C4-2B (cell line): ENCODE measurements around the gene TCHHL1.

Experiments used
- ZFX ChIP-seq: fragments of 450-650 bp; IDR thresholded peaks from 2 replicates; pipeline ENCODE4 v1.6.1; 2017
- TF ChIP-seq, protein P1 (sequence below): fragments of 450-650 bp; conservative IDR thresholded peaks from 2 replicates; pipeline ENCODE4 v1.5.1; 2017; ENCODE audit warnings: mild to moderate bottlenecking

DNA sequence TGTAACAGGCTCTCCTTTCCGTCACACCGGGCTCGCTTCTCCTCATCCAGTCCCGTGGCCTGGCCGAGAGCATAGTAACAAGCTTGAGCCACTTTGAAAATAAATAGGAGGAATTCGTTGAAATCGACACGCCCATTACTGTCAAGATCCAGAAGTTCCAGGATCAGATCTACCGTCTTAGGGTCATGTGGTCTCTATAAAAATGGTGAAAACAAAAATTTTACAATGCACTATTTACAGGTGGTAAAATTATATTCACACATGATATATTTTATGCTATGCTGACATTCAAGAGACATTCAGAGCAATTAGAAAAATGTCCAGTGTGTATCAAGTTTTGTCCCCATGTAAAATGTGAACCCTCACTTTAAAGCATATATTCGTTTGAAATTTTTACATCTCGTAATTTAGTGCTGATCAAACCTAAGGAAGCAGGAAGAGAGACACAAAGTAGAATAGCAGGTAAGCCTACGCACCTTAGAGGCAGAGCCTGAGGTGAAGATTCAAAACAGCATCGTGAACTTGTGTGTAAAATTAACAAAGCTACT is 24.1 kb upstream of the TCHHL1 start:
- TF ChIP-seq, protein P1, sequence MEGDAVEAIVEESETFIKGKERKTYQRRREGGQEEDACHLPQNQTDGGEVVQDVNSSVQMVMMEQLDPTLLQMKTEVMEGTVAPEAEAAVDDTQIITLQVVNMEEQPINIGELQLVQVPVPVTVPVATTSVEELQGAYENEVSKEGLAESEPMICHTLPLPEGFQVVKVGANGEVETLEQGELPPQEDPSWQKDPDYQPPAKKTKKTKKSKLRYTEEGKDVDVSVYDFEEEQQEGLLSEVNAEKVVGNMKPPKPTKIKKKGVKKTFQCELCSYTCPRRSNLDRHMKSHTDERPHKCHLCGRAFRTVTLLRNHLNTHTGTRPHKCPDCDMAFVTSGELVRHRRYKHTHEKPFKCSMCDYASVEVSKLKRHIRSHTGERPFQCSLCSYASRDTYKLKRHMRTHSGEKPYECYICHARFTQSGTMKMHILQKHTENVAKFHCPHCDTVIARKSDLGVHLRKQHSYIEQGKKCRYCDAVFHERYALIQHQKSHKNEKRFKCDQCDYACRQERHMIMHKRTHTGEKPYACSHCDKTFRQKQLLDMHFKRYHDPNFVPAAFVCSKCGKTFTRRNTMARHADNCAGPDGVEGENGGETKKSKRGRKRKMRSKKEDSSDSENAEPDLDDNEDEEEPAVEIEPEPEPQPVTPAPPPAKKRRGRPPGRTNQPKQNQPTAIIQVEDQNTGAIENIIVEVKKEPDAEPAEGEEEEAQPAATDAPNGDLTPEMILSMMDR: no peak
- TF ChIP-seq ZFX: no peak
